ENCODE measurements around the gene ITGA4.

DNA sequence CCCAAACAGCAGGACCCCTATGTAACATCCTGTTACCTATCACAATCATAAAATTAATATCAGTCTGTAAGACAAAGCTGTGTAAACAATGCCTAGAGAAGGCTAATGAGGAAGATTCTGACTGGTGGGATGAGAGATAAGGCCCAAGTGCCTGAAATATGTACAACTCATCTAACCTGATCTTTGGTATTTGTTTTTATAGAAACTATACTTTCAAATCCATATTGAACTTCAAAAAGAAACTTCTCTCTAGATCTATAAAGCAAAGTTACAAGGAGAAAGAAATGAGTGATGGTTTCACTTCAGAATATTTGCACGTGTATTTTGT lies 36.1 kb upstream of the ITGA4 start:
- TF ChIP-seq, protein P1, sequence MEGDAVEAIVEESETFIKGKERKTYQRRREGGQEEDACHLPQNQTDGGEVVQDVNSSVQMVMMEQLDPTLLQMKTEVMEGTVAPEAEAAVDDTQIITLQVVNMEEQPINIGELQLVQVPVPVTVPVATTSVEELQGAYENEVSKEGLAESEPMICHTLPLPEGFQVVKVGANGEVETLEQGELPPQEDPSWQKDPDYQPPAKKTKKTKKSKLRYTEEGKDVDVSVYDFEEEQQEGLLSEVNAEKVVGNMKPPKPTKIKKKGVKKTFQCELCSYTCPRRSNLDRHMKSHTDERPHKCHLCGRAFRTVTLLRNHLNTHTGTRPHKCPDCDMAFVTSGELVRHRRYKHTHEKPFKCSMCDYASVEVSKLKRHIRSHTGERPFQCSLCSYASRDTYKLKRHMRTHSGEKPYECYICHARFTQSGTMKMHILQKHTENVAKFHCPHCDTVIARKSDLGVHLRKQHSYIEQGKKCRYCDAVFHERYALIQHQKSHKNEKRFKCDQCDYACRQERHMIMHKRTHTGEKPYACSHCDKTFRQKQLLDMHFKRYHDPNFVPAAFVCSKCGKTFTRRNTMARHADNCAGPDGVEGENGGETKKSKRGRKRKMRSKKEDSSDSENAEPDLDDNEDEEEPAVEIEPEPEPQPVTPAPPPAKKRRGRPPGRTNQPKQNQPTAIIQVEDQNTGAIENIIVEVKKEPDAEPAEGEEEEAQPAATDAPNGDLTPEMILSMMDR (IDR thresholded peaks at IDR 0.05; ENCODE audit: borderline replicate concordance, extremely low read depth, low read length, poor library complexity, severe bottlenecking) = no peak
- TF ChIP-seq EZH2 (IDR thresholded peaks at IDR 0.05; ENCODE audit: borderline replicate concordance, low read depth, low read length, severe bottlenecking) = no peak

Measured in DND-41 (cell line).